Stimulated activated CD4-positive, alpha-beta T cell treated with anti-CD3 and anti-CD28 coated beads, Interleukin-4, amount 100 ng/mL, for 4 hours (primary cell): Measurements from ENCODE around the gene DLD.
"Not testable (repeated sequence)": the region's sequence is repeated elsewhere in the genome, so short reads cannot be mapped to it uniquely, and the experiment has no call there.

ENCODE experiments used
- DNase-seq, 2 experiments: peaks; one replicate each; pipeline ENCODE4 v3.0.0-alpha.2; 2020

Gene DLD

GRCh38 chr7:107874605-107875446 is 16.2 kb upstream of the DLD start:
- no peak for DNase-seq

- no peak for DNase-seq
These were observed 14.1 kb upstream of the DLD start for GRCh38 chr7:107876916-107877315.

GRCh38 chr7:107877731-107878382 is 13.1 kb upstream of the DLD start:
- no peak for DNase-seq

- no peak for DNase-seq
These were observed 12.3 kb upstream of the DLD start for GRCh38 chr7:107878636-107879035.

GRCh38 chr7:107879400-107880035 is 11.5 kb upstream of the DLD start:
- peak; percentile 12 to 38 for DNase-seq

GRCh38 chr7:107882766-107883165 is 8.2 kb upstream of the DLD start:
- no peak for DNase-seq

- DNase-seq: no peak
These were observed 6.7 kb upstream of the DLD start for GRCh38 chr7:107884066-107884818.

- DNase-seq: not testable (repeated sequence)
These were observed 3.2 kb upstream of the DLD start for GRCh38 chr7:107887827-107888226.

- no peak for DNase-seq
These were observed 991 bp upstream of the DLD start for GRCh38 chr7:107889992-107890391.

GRCh38 chr7:107890493-107890961 is 456 bp upstream of the DLD start:
- no peak for DNase-seq

- DNase-seq: no peak
These were observed 818 bp downstream of the DLD start for GRCh38 chr7:107891636-107892366.

GRCh38 chr7:107892367-107892741 is 1.4 kb downstream of the DLD start:
- not testable (repeated sequence) for DNase-seq

GRCh38 chr7:107898997-107899594 is 8.1 kb downstream of the DLD start:
- DNase-seq: no peak

GRCh38 chr7:107900496-107901015 is 9.6 kb downstream of the DLD start:
- no peak for DNase-seq

- no peak for DNase-seq
These were observed 11.4 kb downstream of the DLD start for GRCh38 chr7:107902381-107902780.

- DNase-seq: no peak
These were observed 16.8 kb downstream of the DLD start for GRCh38 chr7:107907790-107908189.

GRCh38 chr7:107909445-107909844 is 18.5 kb downstream of the DLD start:
- DNase-seq: no peak

GRCh38 chr7:107911981-107912380 is 21.0 kb downstream of the DLD start:
- DNase-seq: no peak

- DNase-seq: no peak
These were observed 22.9 kb downstream of the DLD start for GRCh38 chr7:107913851-107914250.

GRCh38 chr7:107914831-107915230 is 23.8 kb downstream of the DLD start:
- no peak for DNase-seq

- DNase-seq: no peak
These were observed 24.6 kb downstream of the DLD start for GRCh38 chr7:107915541-107915940.
